GM23338 (cell line): ENCODE data around the gene GCNT1. TPM values are rescaled to one million over a fixed set of nuclear protein-coding genes. Genes with fewer than 3 reads are reported as not detected.
A peak's percentile ranks its signal among the peaks of the same experiment; 100 is the strongest.

Experiments
- ATAC-seq: fragments of 200-7000 bp; cut with Tn5 transposase; 3 replicates; pipeline ENCODE4 v1.9.1; 2020
- DNase-seq: peaks from one replicate; pipeline ENCODE4 v3.0.0-alpha.2; 2015; ENCODE audit warnings: low spot score
- H2AFZ ChIP-seq: fragments of 200-600 bp; sonication (generic); 2 replicates; pipeline ENCODE4 v1.8.0; 2016; ENCODE audit warnings: antibody characterized with exemption, mild to moderate bottlenecking, moderate library complexity
- H3F3A ChIP-seq: fragments of 200-600 bp; sonication (generic); replicated peaks from 2 replicates; pipeline ENCODE4 v1.8.0; 2017; ENCODE audit warnings: antibody characterized with exemption, mixed run types, low read depth
- H3K27ac ChIP-seq: fragments of 200-600 bp; sonication (generic); 2 replicates; pipeline ENCODE4 v1.6.1; 2016; ENCODE audit warnings: low read depth
- H3K27me3 ChIP-seq: fragments of 200-600 bp; sonication (generic); 2 replicates; pipeline ENCODE4 v1.8.0; 2016; ENCODE audit warnings: mild to moderate bottlenecking, mixed run types, moderate library complexity; ENCODE audit not compliant: insufficient read depth
- H3K36me3 ChIP-seq: fragments of 200-600 bp; sonication (generic); 2 replicates; pipeline ENCODE4 v1.8.0; 2016; ENCODE audit warnings: mild to moderate bottlenecking; ENCODE audit not compliant: insufficient read depth
- H3K4me1 ChIP-seq: fragments of 200-600 bp; sonication (generic); 2 replicates; pipeline ENCODE4 v1.8.0; 2016; ENCODE audit warnings: mild to moderate bottlenecking, moderate library complexity; ENCODE audit not compliant: insufficient read depth
- H3K4me2 ChIP-seq: fragments of 200-600 bp; sonication (generic); 2 replicates; pipeline ENCODE4 v1.7.1; 2017; ENCODE audit warnings: mixed run types
- H3K4me3 ChIP-seq: fragments of 200-600 bp; sonication (generic); 2 replicates; pipeline ENCODE4 v1.6.1; 2016; ENCODE audit warnings: mixed run types
- H3K79me2 ChIP-seq: fragments of 200-600 bp; sonication (generic); replicated peaks from 2 replicates; pipeline ENCODE4 v1.8.0; 2017; ENCODE audit warnings: mild to moderate bottlenecking; ENCODE audit not compliant: insufficient read depth
- H3K9me2 ChIP-seq: fragments of 200-600 bp; sonication (generic); 2 replicates; pipeline ENCODE4 v1.8.0; 2017; ENCODE audit not compliant: insufficient read depth
- H4K20me1 ChIP-seq: fragments of 200-600 bp; sonication (generic); replicated peaks from 2 replicates; pipeline ENCODE4 v1.8.0; 2017; ENCODE audit warnings: mild to moderate bottlenecking; ENCODE audit not compliant: insufficient read depth
- H3K27ac Mint-ChIP-seq: 2 replicates; pipeline ENCODE4 v1.8.0; 2020; ENCODE audit warnings: inconsistent platforms, mild to moderate bottlenecking, moderate library complexity, mixed read lengths
- H3K27me3 Mint-ChIP-seq: 3 replicates; pipeline ENCODE4 v1.8.0; 2022; ENCODE audit warnings: low read depth, mild to moderate bottlenecking, moderate library complexity, mixed read lengths, inconsistent platforms; ENCODE audit not compliant: insufficient read depth, poor library complexity
- H3K36me3 Mint-ChIP-seq: 3 replicates; pipeline ENCODE4 v1.8.0; 2021; ENCODE audit warnings: low read depth, mild to moderate bottlenecking, inconsistent platforms, moderate library complexity, mixed read lengths
- H3K4me1 Mint-ChIP-seq: 3 replicates; pipeline ENCODE4 v1.8.0; 2020; ENCODE audit warnings: mild to moderate bottlenecking, inconsistent platforms, mixed read lengths
- H3K4me3 Mint-ChIP-seq: 3 replicates; pipeline ENCODE4 v1.8.0; 2021; ENCODE audit warnings: moderate library complexity, mild to moderate bottlenecking, inconsistent platforms, mixed read lengths
- H3K9me3 Mint-ChIP-seq: 3 replicates; pipeline ENCODE4 v1.8.0; 2020; ENCODE audit warnings: moderate library complexity, mild to moderate bottlenecking, inconsistent platforms, mixed read lengths
- CREB1 ChIP-seq: fragments of 250-450 bp; sonication (Bioruptor Pico); IDR thresholded peaks from 2 replicates; pipeline ENCODE4 v1.5.0; 2020; ENCODE audit warnings: low read depth, mild to moderate bottlenecking, moderate library complexity
- CTCF ChIP-seq, 2 experiments: fragments of 200-600 bp in 1 of 2; sonication (generic) in 1 of 2; conservative IDR thresholded peaks; 2 replicates each; pipeline versions ENCODE4 v1.5.1 to v1.6.1; 2016 to 2017; ENCODE audit warnings: antibody characterized with exemption in 2 of 2, low read depth in 2 of 2, mild to moderate bottlenecking in 2 of 2, moderate library complexity in 1 of 2
- ETS1 ChIP-seq: IDR thresholded peaks from 2 replicates; pipeline ENCODE4 v1.6.1; 2016; ENCODE audit warnings: antibody characterized with exemption
- EZH2 ChIP-seq: fragments of 200-600 bp; sonication (generic); IDR thresholded peaks from one replicate; pipeline ENCODE4 v1.8.0; 2017; ENCODE audit warnings: antibody characterized with exemption, mild to moderate bottlenecking, low read depth; ENCODE audit not compliant: unreplicated experiment
- EZH2phosphoT487 ChIP-seq: fragments of 200-600 bp; sonication (generic); IDR thresholded peaks from one replicate; pipeline ENCODE4 v1.8.1; 2018; ENCODE audit warnings: antibody characterized with exemption; ENCODE audit not compliant: unreplicated experiment
- JUNB ChIP-seq: IDR thresholded peaks from one replicate; pipeline ENCODE4 v1.6.1; 2016; ENCODE audit warnings: antibody characterized with exemption; ENCODE audit not compliant: unreplicated experiment
- NANOG ChIP-seq: IDR thresholded peaks from 2 replicates; pipeline ENCODE4 v1.6.1; 2016; ENCODE audit warnings: antibody characterized with exemption, borderline replicate concordance
- POLR2AphosphoS5 ChIP-seq: IDR thresholded peaks from 2 replicates; pipeline ENCODE4 v1.6.1; 2016; ENCODE audit warnings: antibody characterized with exemption, low read depth
- REST ChIP-seq: IDR thresholded peaks from one replicate; pipeline ENCODE4 v1.6.1; 2018; ENCODE audit warnings: antibody characterized with exemption; ENCODE audit not compliant: unreplicated experiment
- STAT1 ChIP-seq: IDR thresholded peaks from one replicate; pipeline ENCODE4 v1.6.1; 2016; ENCODE audit warnings: antibody characterized with exemption; ENCODE audit not compliant: unreplicated experiment
- ZNF114 ChIP-seq: fragments of 250-450 bp; sonication (Bioruptor Pico); IDR thresholded peaks from 2 replicates; pipeline ENCODE4 v1.5.0; 2020; ENCODE audit warnings: mild to moderate bottlenecking, moderate library complexity
- ZNF331 ChIP-seq: fragments of 250-450 bp; sonication (Bioruptor Pico); IDR thresholded peaks from 2 replicates; pipeline ENCODE4 v1.5.0; 2020; ENCODE audit warnings: low read depth, mild to moderate bottlenecking, moderate library complexity
- ZNF462 ChIP-seq: fragments of 250-450 bp; sonication (Bioruptor Pico); IDR thresholded peaks from 2 replicates; pipeline ENCODE4 v1.5.0; 2020; ENCODE audit warnings: mild to moderate bottlenecking, moderate library complexity
- polyA plus RNA-seq: library from polyadenylated mRNA; unstranded; fragments of >200 nt; fragmentation: Nextera tagmentation; extraction: Ambion mirVana; gene quantifications from 2 replicates; pipeline ENCODE4 v1.2.1, GENCODE V29; 2016
- total RNA-seq: library from RNA; depleted of rRNA; stranded (reverse); fragments of >200 nt; shearing (Covaris generic); gene quantifications from 2 replicates; pipeline ENCODE4 v1.2.3, GENCODE V29; 2014

GCNT1 gene
- total and polyA plus RNA-seq, 2 experiments from 2014 or later = 4.2 to 11.4 TPM

GRCh38 chr9:76456202-76456926 is 2.6 kb upstream of the GCNT1 start:
- Histone ChIP-seq H2AFZ (no peak overlapping the region), H3K27me3 (peaks cover 13% of the 10 kb centered on the region), H3K4me2 (no peak overlapping the region), H4K20me1 (no peaks in the 10 kb centered on the region), H3K9me2 (no peaks in the 10 kb centered on the region), H3K4me3 (no peak overlapping the region), H3K79me2 (no peaks in the 10 kb centered on the region), H3K4me1 (peaks cover 19% of the 10 kb centered on the region), H3K36me3 (no peaks in the 10 kb centered on the region), H3K27ac (no peak overlapping the region), H3F3A (no peaks in the 10 kb centered on the region)
- peak; percentile 72 for DNase-seq
- Mint-ChIP-seq H3K9me3 (no peaks in the 10 kb centered on the region; the same call in 2 of the 3 replicates), H3K36me3 (peaks cover 4% of the 10 kb centered on the region; the same call in 1 of the 3 replicates), H3K4me3 (no peak overlapping the region), H3K4me1 (peaks cover 27% of the 10 kb centered on the region), H3K27me3 (peaks cover 16% of the 10 kb centered on the region), H3K27ac (no peak overlapping the region)
- no peak for TF ChIP-seq STAT1
- no peak for TF ChIP-seq ETS1
- TF ChIP-seq NANOG = no peak
- TF ChIP-seq EZH2 = no peak
- TF ChIP-seq REST = no peak
- no peak for TF ChIP-seq POLR2AphosphoS5
- TF ChIP-seq EZH2phosphoT487 = no peak
- TF ChIP-seq ZNF114 (CRISPR knock-in tag) = no peak
- no peak for TF ChIP-seq ZNF462
- no peak for TF ChIP-seq CTCF (conservative IDR thresholded peaks at IDR 0.05; ENCODE audit: low read depth in 2 of 2)
- no peak for TF ChIP-seq JUNB
- no peak for TF ChIP-seq ZNF331 (CRISPR knock-in tag)
- TF ChIP-seq CREB1 (CRISPR knock-in tag) = no peak
- ATAC-seq = peak; percentile 12
